HepG2 (cell line): Measurements from ENCODE around the gene WNT10A. TPM values are rescaled to one million over a fixed set of nuclear protein-coding genes. Genes with fewer than 3 reads are reported as not detected.

Experiments
- AGO2 ChIP-seq: fragments of 200-400 bp; formaldehyde crosslinking; optimal IDR thresholded peaks from 2 replicates; pipeline ENCODE3; 2017; ENCODE audit warnings: mild to moderate bottlenecking, low read depth, low read length, moderate library complexity
- AKAP8 ChIP-seq: sonication (generic); formaldehyde crosslinking; IDR thresholded peaks from 2 replicates; pipeline ENCODE4 v1.5.1; 2020; ENCODE audit warnings: mild to moderate bottlenecking, missing genetic modification reagents
- FOXO1 ChIP-seq: sonication (generic); formaldehyde crosslinking; IDR thresholded peaks from 2 replicates; pipeline ENCODE4 v1.4.0; 2020; ENCODE audit warnings: missing genetic modification reagents
- GLMP ChIP-seq: sonication (generic); formaldehyde crosslinking; IDR thresholded peaks from 2 replicates; pipeline ENCODE4 v1.9.0; 2021; ENCODE audit warnings: missing genetic modification reagents, mild to moderate bottlenecking, borderline replicate concordance
- HCFC1 ChIP-seq: fragments of 150-350 bp; IDR thresholded peaks from 2 replicates; pipeline ENCODE4 v1.6.1; 2014; ENCODE audit warnings: low read depth, low read length
- HDAC1 ChIP-seq: sonication (generic); formaldehyde crosslinking; IDR thresholded peaks from 2 replicates; pipeline ENCODE4 v1.5.1; 2020; ENCODE audit warnings: mild to moderate bottlenecking, missing genetic modification reagents
- HNRNPL ChIP-seq: fragments of 200-400 bp; formaldehyde crosslinking; IDR thresholded peaks from 2 replicates; pipeline ENCODE4 v1.6.1; 2017; ENCODE audit warnings: mild to moderate bottlenecking, low read depth, low read length
- JUND ChIP-seq: sonication (generic); formaldehyde crosslinking; IDR thresholded peaks from 2 replicates; pipeline ENCODE4 v1.8.0; 2022; ENCODE audit warnings: mild to moderate bottlenecking, missing genetic modification reagents
- NFIB ChIP-seq: sonication (generic); formaldehyde crosslinking; IDR thresholded peaks from 2 replicates; pipeline ENCODE4 v1.9.0; 2021; ENCODE audit warnings: missing genetic modification reagents, mild to moderate bottlenecking, borderline replicate concordance
- NFKB2 ChIP-seq: sonication (generic); formaldehyde crosslinking; IDR thresholded peaks from 2 replicates; pipeline ENCODE4 v1.4.0; 2020; ENCODE audit warnings: missing genetic modification reagents, borderline replicate concordance
- NFRKB ChIP-seq: fragments of 450-650 bp; IDR thresholded peaks from 2 replicates; pipeline ENCODE4 v1.6.1; 2017
- RXRB ChIP-seq: IDR thresholded peaks from 2 replicates; pipeline ENCODE4 v1.6.1; 2016; ENCODE audit warnings: borderline replicate concordance, missing genetic modification reagents, missing compliant biosample characterization
- SOX6 ChIP-seq, 2 experiments: fragments of 450-650 bp in 1 of 2; sonication (generic) in 1 of 2; formaldehyde crosslinking in 1 of 2; IDR thresholded peaks; 2 replicates each; pipeline versions ENCODE4 v1.4.0 to v1.6.1; 2017 to 2020; ENCODE audit warnings: antibody characterized with exemption in 1 of 2, mild to moderate bottlenecking in 1 of 2, missing genetic modification reagents in 1 of 2
- STAG1 ChIP-seq: sonication (generic); formaldehyde crosslinking; IDR thresholded peaks from 2 replicates; pipeline ENCODE4 v1.4.0; 2020; ENCODE audit warnings: missing genetic modification reagents
- TEAD3 ChIP-seq: optimal IDR thresholded peaks from 2 replicates; pipeline ENCODE3; 2016; ENCODE audit warnings: borderline replicate concordance
- ZBED4 ChIP-seq: sonication (generic); formaldehyde crosslinking; IDR thresholded peaks from 2 replicates; pipeline ENCODE4 v1.4.0; 2020; ENCODE audit warnings: missing genetic modification reagents, borderline replicate concordance
- ZFP1 ChIP-seq: IDR thresholded peaks from 2 replicates; pipeline ENCODE4 v1.6.1; 2016
- ZFP62 ChIP-seq: sonication (generic); formaldehyde crosslinking; IDR thresholded peaks from 2 replicates; pipeline ENCODE4 v1.4.0; 2020; ENCODE audit warnings: missing genetic modification reagents
- ZIK1 ChIP-seq: sonication (generic); formaldehyde crosslinking; IDR thresholded peaks from 2 replicates; pipeline ENCODE4 v1.5.0; 2020; ENCODE audit warnings: mild to moderate bottlenecking, low read depth, missing genetic modification reagents, borderline replicate concordance
- ZNF362 ChIP-seq: sonication (generic); formaldehyde crosslinking; IDR thresholded peaks from 2 replicates; pipeline ENCODE4 v1.4.0; 2020; ENCODE audit warnings: missing genetic modification reagents, mild to moderate bottlenecking, borderline replicate concordance
- ZNF567 ChIP-seq: sonication (generic); formaldehyde crosslinking; IDR thresholded peaks from 2 replicates; pipeline ENCODE4 v1.8.1; 2023; ENCODE audit warnings: mild to moderate bottlenecking, missing genetic modification reagents, borderline replicate concordance
- ZNF607 ChIP-seq: sonication (generic); formaldehyde crosslinking; IDR thresholded peaks from 2 replicates; pipeline ENCODE4 v1.5.1; 2020; ENCODE audit warnings: missing genetic modification reagents, mild to moderate bottlenecking, borderline replicate concordance
- ZNF740 ChIP-seq: sonication (generic); formaldehyde crosslinking; IDR thresholded peaks from 2 replicates; pipeline ENCODE4 v1.4.0; 2020; ENCODE audit warnings: missing genetic modification reagents
- ZNF777 ChIP-seq: sonication (generic); formaldehyde crosslinking; IDR thresholded peaks from 2 replicates; pipeline ENCODE4 v1.4.0; 2020; ENCODE audit warnings: missing genetic modification reagents
- ZNF841 ChIP-seq: sonication (generic); formaldehyde crosslinking; IDR thresholded peaks from 2 replicates; pipeline ENCODE4 v1.8.1; 2023; ENCODE audit warnings: missing genetic modification reagents, borderline replicate concordance
- polyA plus RNA-seq, 8 experiments: library from polyadenylated mRNA; depleted of rRNA in 3 of 8; stranded (reverse) in 7 of 8; unstranded in 1 of 8; fragments of >200 nt; fragmentation: Illumina TruSeq in 4 of 8; extraction: Trizol in 4 of 8; gene quantifications; 2 replicates each; pipeline versions ENCODE4 v1.2.1 to v1.2.3, GENCODE V29; 2011 to 2016; ENCODE audit warnings: low read depth in 4 of 8, missing spikeins in 1 of 8, mixed read lengths in 1 of 8; ENCODE audit not compliant: insufficient read depth in 1 of 8
- total RNA-seq, 5 experiments: library from RNA; depleted of rRNA; stranded (reverse); fragments of >200 nt; fragmentation: Illumina TruSeq; extraction: Trizol; gene quantifications; 2 replicates each; pipeline ENCODE4 v1.2.3, GENCODE V29; 2016; ENCODE audit warnings: low read depth in 1 of 5

Gene WNT10A
- total and polyA plus RNA-seq, 2 of the 13 experiments (the other 11 are each of a cell fraction or from before 2014, with no cell fraction given) = 0.03 TPM; not detected in 1

GRCh38 chr2:218852911-218853667 is 27.6 kb upstream of the WNT10A start (continued):
- no peak for TF ChIP-seq GLMP (CRISPR knock-in tag)
- TF ChIP-seq ZNF841 (CRISPR knock-in tag) = no peak
- 0 out of 2 replicates have a peak, but pooled peaks have one; percentile 51 for TF ChIP-seq ZNF607 (CRISPR knock-in tag)
- no peak for TF ChIP-seq HCFC1
- no peak for TF ChIP-seq ZNF362 (CRISPR knock-in tag)
- no peak for TF ChIP-seq ZNF777 (CRISPR knock-in tag)
- no peak for TF ChIP-seq NFRKB
- TF ChIP-seq TEAD3 (CRISPR knock-in tag) = no peak
- 0 out of 2 replicates have a peak, but pooled peaks have one; percentile 48 for TF ChIP-seq ZBED4 (CRISPR knock-in tag)
- no peak for TF ChIP-seq FOXO1 (CRISPR knock-in tag)
- TF ChIP-seq NFIB = no peak
- no peak for TF ChIP-seq HDAC1
- no peak for TF ChIP-seq JUND
- no peak for TF ChIP-seq SOX6 (IDR thresholded peaks at IDR 0.05)
- peak; percentile 37; the same call in 1 of the 2 replicates for TF ChIP-seq SOX6 (CRISPR knock-in tag; IDR thresholded peaks at IDR 0.05)
- no peak for TF ChIP-seq ZFP62 (CRISPR knock-in tag)
- no peak for TF ChIP-seq ZIK1 (CRISPR knock-in tag)
- TF ChIP-seq ZNF567 (CRISPR knock-in tag) = no peak
- no peak for TF ChIP-seq AKAP8 (CRISPR knock-in tag)
- no peak for TF ChIP-seq RXRB (CRISPR knock-in tag)
- no peak for TF ChIP-seq ZNF740
- TF ChIP-seq HNRNPL = no peak
- TF ChIP-seq NFKB2 (CRISPR knock-in tag) = peak; percentile 28; the same call in 1 of the 2 replicates
- peak; percentile 86 for TF ChIP-seq STAG1
- TF ChIP-seq ZFP1 (CRISPR knock-in tag) = no peak
- TF ChIP-seq AGO2 = no peak
